HepG2 (cell line): ENCODE measurements around the gene TACC2.

Experiments used
- FOXM1 ChIP-seq: sonication (generic); formaldehyde crosslinking; IDR thresholded peaks from 2 replicates; pipeline ENCODE4 v1.5.0; 2020; ENCODE audit warnings: missing genetic modification reagents
- GPN1 ChIP-seq: sonication (generic); formaldehyde crosslinking; IDR thresholded peaks from 2 replicates; pipeline ENCODE4 v1.5.1; 2020; ENCODE audit warnings: missing genetic modification reagents, borderline replicate concordance
- SMYD3 ChIP-seq: sonication (generic); formaldehyde crosslinking; IDR thresholded peaks from 2 replicates; pipeline ENCODE4 v1.8.1; 2023; ENCODE audit warnings: mild to moderate bottlenecking, missing genetic modification reagents
- ZBTB21 ChIP-seq: sonication (generic); formaldehyde crosslinking; IDR thresholded peaks from 2 replicates; pipeline ENCODE4 v1.4.0; 2020; ENCODE audit warnings: missing genetic modification reagents
- ZNF124 ChIP-seq: sonication (generic); formaldehyde crosslinking; IDR thresholded peaks from 2 replicates; pipeline ENCODE4 v1.4.0; 2020; ENCODE audit warnings: missing genetic modification reagents
- ZNF207 ChIP-seq: fragments of 450-650 bp; IDR thresholded peaks from 2 replicates; pipeline ENCODE4 v1.6.1; 2016; ENCODE audit warnings: antibody characterized with exemption, borderline replicate concordance

DNA sequence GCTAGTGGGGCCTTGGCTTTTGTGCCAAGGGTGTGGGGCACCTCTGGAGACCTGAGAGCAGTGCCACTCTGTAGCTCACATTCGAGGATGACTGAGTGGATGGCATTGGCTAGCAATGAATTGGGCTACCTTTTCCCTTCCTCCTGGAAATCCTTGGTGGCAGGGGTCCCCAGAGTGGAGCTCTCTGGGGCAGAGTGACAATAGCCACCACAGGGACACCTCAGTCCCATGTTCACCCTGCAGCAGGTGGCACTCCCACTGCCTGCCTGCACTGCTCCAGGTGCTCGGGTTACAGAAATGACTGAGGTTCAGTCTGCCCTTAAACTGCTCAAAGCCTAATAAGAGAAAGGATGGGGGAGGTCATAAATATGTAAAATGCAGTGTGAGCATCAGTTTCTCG is 300.0 kb downstream of the TACC2 start:
- TF ChIP-seq GPN1 (CRISPR knock-in tag) (no peak), ZBTB21 (CRISPR knock-in tag) (no peak), ZNF207 (no peak), SMYD3 (CRISPR knock-in tag) (no peak), ZNF124 (CRISPR knock-in tag) (no peak), FOXM1 (CRISPR knock-in tag) (no peak)
